Measurements from ENCODE around the gene LDLRAD4. TPM values are rescaled to one million over a fixed set of nuclear protein-coding genes. Genes with fewer than 3 reads are reported as not detected.

Gene LDLRAD4
- total and polyA plus RNA-seq, 2 experiments from 2014 or later, result 0.73 to 1.9 TPM

- TF ChIP-seq EZH2phosphoT487 (IDR thresholded peaks at IDR 0.05; ENCODE audit: unreplicated experiment) (no peak), JUNB (IDR thresholded peaks at IDR 0.05; ENCODE audit: unreplicated experiment) (no peak), CTCF (conservative IDR thresholded peaks at IDR 0.05; ENCODE audit: low read depth in 2 of 2) (no peak), NANOG (IDR thresholded peaks at IDR 0.05; ENCODE audit: borderline replicate concordance) (no peak), ZNF114 (CRISPR knock-in tag; IDR thresholded peaks at IDR 0.05) (no peak), POLR2AphosphoS5 (IDR thresholded peaks at IDR 0.05; ENCODE audit: low read depth) (no peak)
Measured at GRCh38 chr18:13407484-13407883, 188.9 kb downstream of the LDLRAD4 start (continued).

GRCh38 chr18:13409026-13409425, 190.5 kb downstream of the LDLRAD4 start:
- H3K36me3 ChIP-seq (ENCODE audit: insufficient read depth), result no peaks in the 10 kb centered on the region
- no peaks in the 10 kb centered on the region for H3K27me3 ChIP-seq (ENCODE audit: insufficient read depth)
- H3K4me3 ChIP-seq, result no peak overlapping the region
- ATAC-seq (no peak), DNase-seq (ENCODE audit: low spot score) (no peak)
- TF ChIP-seq STAT1 (IDR thresholded peaks at IDR 0.05; ENCODE audit: unreplicated experiment), result no peak
- no peak overlapping the region for H3K4me2 ChIP-seq
- H3K4me1 Mint-ChIP-seq, result no peaks in the 10 kb centered on the region
- H3F3A ChIP-seq (replicated peaks; ENCODE audit: low read depth), result no peaks in the 10 kb centered on the region
- H3K9me3 Mint-ChIP-seq, result peaks cover 7% of the 10 kb centered on the region; the same call in 2 of the 3 replicates
- no peaks in the 10 kb centered on the region for H4K20me1 ChIP-seq (replicated peaks; ENCODE audit: insufficient read depth)
- no peak overlapping the region for H2AFZ ChIP-seq
- peaks cover 6% of the 10 kb centered on the region for H3K27me3 Mint-ChIP-seq (ENCODE audit: insufficient read depth, low read depth, poor library complexity)
- no peaks in the 10 kb centered on the region for H3K79me2 ChIP-seq (replicated peaks; ENCODE audit: insufficient read depth)
- no peaks in the 10 kb centered on the region for H3K4me1 ChIP-seq (ENCODE audit: insufficient read depth)
- peaks cover 2% of the 10 kb centered on the region; the same call in 1 of the 2 replicates for H3K9me2 ChIP-seq (ENCODE audit: insufficient read depth)
- no peaks in the 10 kb centered on the region for H3K36me3 Mint-ChIP-seq (ENCODE audit: low read depth)
- no peak overlapping the region for H3K27ac Mint-ChIP-seq
- H3K27ac ChIP-seq (ENCODE audit: low read depth), result no peak overlapping the region
- no peak overlapping the region for H3K4me3 Mint-ChIP-seq

GRCh38 chr18:13409997-13410396, 191.4 kb downstream of the LDLRAD4 start:
- Histone ChIP-seq H3K27ac (ENCODE audit: low read depth) (no peak overlapping the region), H3K27me3 (ENCODE audit: insufficient read depth) (no peaks in the 10 kb centered on the region), H3K4me3 (no peak overlapping the region), H3K4me1 (ENCODE audit: insufficient read depth) (0 out of 2 replicates have a peak, but pooled peaks cover 4% of the 10 kb centered on the region), H4K20me1 (replicated peaks; ENCODE audit: insufficient read depth) (no peaks in the 10 kb centered on the region; the same call in 1 of the 2 replicates), H3F3A (replicated peaks; ENCODE audit: low read depth) (no peaks in the 10 kb centered on the region), H3K9me2 (ENCODE audit: insufficient read depth) (peaks cover 5% of the 10 kb centered on the region; the same call in 1 of the 2 replicates), H2AFZ (no peak overlapping the region), H3K4me2 (no peak overlapping the region), H3K36me3 (ENCODE audit: insufficient read depth) (no peaks in the 10 kb centered on the region), H3K79me2 (replicated peaks; ENCODE audit: insufficient read depth) (no peaks in the 10 kb centered on the region)
- H3K36me3 Mint-ChIP-seq (ENCODE audit: low read depth), result no peaks in the 10 kb centered on the region
- peak; percentile 75 for ATAC-seq
- no peak overlapping the region for H3K4me3 Mint-ChIP-seq
- TF ChIP-seq POLR2AphosphoS5 (IDR thresholded peaks at IDR 0.05; ENCODE audit: low read depth) (no peak), CTCF (conservative IDR thresholded peaks at IDR 0.05; ENCODE audit: low read depth in 2 of 2) (peak; percentile 46 to 70)
- peaks cover 10% of the 10 kb centered on the region; the same call in 2 of the 3 replicates for H3K4me1 Mint-ChIP-seq
- peak; percentile 51 for DNase-seq (ENCODE audit: low spot score)
- H3K27ac Mint-ChIP-seq, result no peak overlapping the region
- peaks cover 3% of the 10 kb centered on the region for H3K27me3 Mint-ChIP-seq (ENCODE audit: insufficient read depth, low read depth, poor library complexity)
- peaks cover 7% of the 10 kb centered on the region; the same call in 2 of the 3 replicates for H3K9me3 Mint-ChIP-seq

Measured in GM23338 (cell line).